Smooth muscle cell (in vitro differentiated cells): ENCODE measurements around the gene CUEDC1. TPM values are rescaled to one million over a fixed set of nuclear protein-coding genes. Genes with fewer than 3 reads are reported as not detected.

Experiments
- DNase-seq: peaks from one replicate; lab custom pipeline; 2025; ENCODE audit not compliant: unreplicated experiment; lab: John Stamatoyannopoulos, UW
- H2AFZ ChIP-seq: fragments of 200-600 bp; sonication (generic); 2 replicates; pipeline ENCODE4 v1.6.0; 2016; ENCODE audit warnings: antibody characterized with exemption, low read depth, mild to moderate bottlenecking
- H3F3A ChIP-seq: fragments of 200-600 bp; sonication (generic); 2 replicates; pipeline ENCODE4 v1.6.0; 2017; ENCODE audit warnings: antibody characterized with exemption, low read depth
- H3K27ac ChIP-seq: fragments of 200-600 bp; sonication (generic); 2 replicates; pipeline ENCODE4 v1.5.1; 2016; ENCODE audit warnings: low read depth, mild to moderate bottlenecking
- H3K27me3 ChIP-seq: fragments of 200-600 bp; sonication (generic); 2 replicates; pipeline ENCODE4 v1.6.1; 2016; ENCODE audit warnings: low read depth, mild to moderate bottlenecking
- H3K36me3 ChIP-seq: fragments of 200-600 bp; sonication (generic); 2 replicates; pipeline ENCODE4 v1.5.1; 2016; ENCODE audit warnings: low read depth
- H3K4me1 ChIP-seq: fragments of 200-600 bp; sonication (generic); 2 replicates; pipeline ENCODE4 v1.5.1; 2016; ENCODE audit warnings: low read depth
- H3K4me2 ChIP-seq: fragments of 200-600 bp; sonication (generic); 2 replicates; pipeline ENCODE4 v1.6.0; 2016; ENCODE audit warnings: mild to moderate bottlenecking
- H3K4me3 ChIP-seq: fragments of 200-600 bp; sonication (generic); 2 replicates; pipeline ENCODE4 v1.5.1; 2016; ENCODE audit warnings: mild to moderate bottlenecking
- H3K79me2 ChIP-seq: fragments of 200-600 bp; sonication (generic); 2 replicates; pipeline ENCODE4 v1.6.0; 2016; ENCODE audit warnings: low read depth, mild to moderate bottlenecking
- H3K9ac ChIP-seq: fragments of 200-600 bp; sonication (generic); 2 replicates; pipeline ENCODE4 v1.6.0; 2016; ENCODE audit warnings: low read depth
- H3K9me3 ChIP-seq: fragments of 200-600 bp; sonication (generic); replicated peaks from 2 replicates; pipeline ENCODE4 v1.5.1; 2016; ENCODE audit warnings: low read depth
- H4K20me1 ChIP-seq: fragments of 200-600 bp; sonication (generic); 2 replicates; pipeline ENCODE4 v1.6.0; 2016; ENCODE audit warnings: low read depth
- WGBS: methylation state at CpG from one replicate; pipeline ENCODE4 v1.1.7; 2016; ENCODE audit warnings: low lambda C conversion rate; 5-methylcytosine and 5-hydroxymethylcytosine counted together
- polyA plus RNA-seq: library from polyadenylated mRNA; unstranded; fragments of >200 nt; fragmentation: Nextera tagmentation; extraction: Ambion mirVana; gene quantifications from 2 replicates; pipeline ENCODE4 v1.2.1, GENCODE V29; 2016
- total RNA-seq: library from RNA; depleted of rRNA; stranded (reverse); fragments of >200 nt; gene quantifications from 2 replicates; pipeline ENCODE4 v1.2.3, GENCODE V29; 2014
- TF ChIP-seq, protein P1 (sequence below): fragments of 200-600 bp; sonication (generic); IDR thresholded peaks from 2 replicates; pipeline ENCODE4 v1.5.1; 2017; ENCODE audit warnings: borderline replicate concordance, mild to moderate bottlenecking, antibody characterized with exemption; ENCODE audit not compliant: insufficient read depth, poor library complexity, severe bottlenecking

Gene CUEDC1
- total and polyA plus RNA-seq, 2 experiments from 2014 or later, result 11.1 to 11.7 TPM

DNA sequence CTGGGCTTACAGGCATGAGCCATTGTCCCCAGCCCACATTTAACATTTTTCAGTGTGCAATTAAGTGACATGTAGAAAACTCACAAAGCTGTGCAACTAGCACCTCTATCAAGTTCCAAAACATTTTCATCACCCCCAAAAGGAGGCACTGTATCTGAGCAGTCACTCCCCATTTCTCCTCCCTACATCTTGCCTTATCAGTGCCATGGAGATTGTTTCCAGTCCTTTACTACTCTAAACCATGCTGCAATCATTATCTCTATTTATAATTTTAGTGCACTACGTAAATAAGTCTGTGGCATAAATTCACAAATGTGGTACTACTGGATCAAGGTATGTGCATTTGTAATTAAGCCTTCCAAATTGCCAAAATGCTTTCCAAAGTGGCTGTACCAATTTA, 112.9 kb downstream of the CUEDC1 start:
- Histone ChIP-seq H3K36me3 (peaks cover 9% of the 10 kb centered on the region), H2AFZ (no peak overlapping the region), H3K27ac (no peak overlapping the region), H3K4me3 (no peak overlapping the region), H3K9me3 (no peaks in the 10 kb centered on the region), H3F3A (no peaks in the 10 kb centered on the region), H4K20me1 (peaks cover 28% of the 10 kb centered on the region), H3K9ac (no peak overlapping the region), H3K4me1 (no peaks in the 10 kb centered on the region), H3K4me2 (no peak overlapping the region), H3K79me2 (no peaks in the 10 kb centered on the region), H3K27me3 (no peaks in the 10 kb centered on the region)
- no peak for DNase-seq
- TF ChIP-seq, protein P1, sequence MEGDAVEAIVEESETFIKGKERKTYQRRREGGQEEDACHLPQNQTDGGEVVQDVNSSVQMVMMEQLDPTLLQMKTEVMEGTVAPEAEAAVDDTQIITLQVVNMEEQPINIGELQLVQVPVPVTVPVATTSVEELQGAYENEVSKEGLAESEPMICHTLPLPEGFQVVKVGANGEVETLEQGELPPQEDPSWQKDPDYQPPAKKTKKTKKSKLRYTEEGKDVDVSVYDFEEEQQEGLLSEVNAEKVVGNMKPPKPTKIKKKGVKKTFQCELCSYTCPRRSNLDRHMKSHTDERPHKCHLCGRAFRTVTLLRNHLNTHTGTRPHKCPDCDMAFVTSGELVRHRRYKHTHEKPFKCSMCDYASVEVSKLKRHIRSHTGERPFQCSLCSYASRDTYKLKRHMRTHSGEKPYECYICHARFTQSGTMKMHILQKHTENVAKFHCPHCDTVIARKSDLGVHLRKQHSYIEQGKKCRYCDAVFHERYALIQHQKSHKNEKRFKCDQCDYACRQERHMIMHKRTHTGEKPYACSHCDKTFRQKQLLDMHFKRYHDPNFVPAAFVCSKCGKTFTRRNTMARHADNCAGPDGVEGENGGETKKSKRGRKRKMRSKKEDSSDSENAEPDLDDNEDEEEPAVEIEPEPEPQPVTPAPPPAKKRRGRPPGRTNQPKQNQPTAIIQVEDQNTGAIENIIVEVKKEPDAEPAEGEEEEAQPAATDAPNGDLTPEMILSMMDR, result no peak
- 93% methylated on average over 1 of the region's 1 CpG for WGBS

DNA sequence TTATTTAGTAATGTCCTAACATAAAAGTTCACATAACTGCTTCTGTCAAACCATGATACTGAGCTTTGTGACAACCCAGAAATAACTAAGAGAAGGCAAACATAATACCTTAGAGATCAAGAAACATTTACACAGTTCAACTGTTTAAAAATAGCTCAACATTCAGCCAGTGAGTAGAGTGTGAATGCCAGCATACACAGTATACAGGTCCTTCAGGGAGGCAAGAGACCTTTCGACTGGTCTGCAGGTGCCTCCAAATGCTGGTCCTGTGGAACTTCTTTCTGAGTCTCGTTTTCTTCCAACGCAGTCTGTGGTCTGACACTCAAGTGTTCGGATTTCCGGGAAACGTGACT, 115.7 kb downstream of the CUEDC1 start:
- H3F3A ChIP-seq, result no peaks in the 10 kb centered on the region
- no peak overlapping the region for H3K4me3 ChIP-seq
- DNase-seq, result no peak
- H3K9ac ChIP-seq, result no peak overlapping the region
- H4K20me1 ChIP-seq, result peaks cover 18% of the 10 kb centered on the region
- 98% methylated on average over 6 of the region's 6 CpGs for WGBS
- peaks cover 9% of the 10 kb centered on the region for H3K36me3 ChIP-seq
- H3K4me1 ChIP-seq, result no peaks in the 10 kb centered on the region
- TF ChIP-seq, protein P1, result no peak
- no peak overlapping the region for H2AFZ ChIP-seq
- H3K4me2 ChIP-seq, result no peak overlapping the region
- no peak overlapping the region for H3K27ac ChIP-seq
- H3K79me2 ChIP-seq, result no peaks in the 10 kb centered on the region
- no peaks in the 10 kb centered on the region for H3K9me3 ChIP-seq
- no peaks in the 10 kb centered on the region for H3K27me3 ChIP-seq

DNA sequence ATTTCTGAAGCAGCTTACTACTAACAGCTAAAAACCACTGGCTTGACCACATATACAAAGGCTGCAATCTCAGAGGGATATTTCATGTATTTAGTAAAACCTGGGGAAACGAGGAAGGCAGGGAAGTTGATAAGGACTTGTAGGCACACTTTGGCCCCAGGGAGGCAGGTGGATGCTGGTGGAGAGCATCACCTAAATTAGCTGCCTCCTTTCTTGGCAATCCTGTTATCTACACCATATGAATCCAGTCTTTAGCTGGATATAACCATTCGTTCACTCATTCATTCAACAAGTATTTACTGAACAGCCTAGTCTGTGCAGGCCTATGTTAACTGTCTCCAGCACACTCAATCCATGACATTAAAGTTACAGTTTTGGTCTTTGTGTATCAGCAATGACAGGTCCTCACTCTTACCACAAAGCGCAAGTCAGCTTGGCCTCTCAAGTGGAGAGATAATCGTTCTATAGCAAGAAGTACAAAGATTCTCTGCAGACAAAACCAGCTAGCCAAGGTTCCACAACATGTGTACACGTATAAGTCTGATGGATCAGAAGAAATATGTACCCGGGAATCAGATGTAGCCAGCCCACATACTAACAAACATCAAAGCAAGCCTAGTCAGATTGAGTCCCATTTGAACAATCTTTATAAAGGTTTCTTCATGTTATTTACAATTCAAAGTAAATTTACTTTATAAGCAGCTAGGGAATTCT, 116.2 kb downstream of the CUEDC1 start:
- H3K4me2 ChIP-seq, result no peak overlapping the region
- no peaks in the 10 kb centered on the region for H3K9me3 ChIP-seq
- no peak overlapping the region for H3K9ac ChIP-seq
- no peaks in the 10 kb centered on the region for H3K79me2 ChIP-seq
- peaks cover 14% of the 10 kb centered on the region for H4K20me1 ChIP-seq
- H3K36me3 ChIP-seq, result peaks cover 9% of the 10 kb centered on the region
- TF ChIP-seq, protein P1, result no peak
- WGBS, result 89% methylated on average over 6 of the region's 6 CpGs
- H3K4me3 ChIP-seq, result no peak overlapping the region
- no peaks in the 10 kb centered on the region for H3K4me1 ChIP-seq
- no peak for DNase-seq
- no peak overlapping the region for H3K27ac ChIP-seq
- H3K27me3 ChIP-seq, result no peaks in the 10 kb centered on the region
- no peaks in the 10 kb centered on the region for H3F3A ChIP-seq
- H2AFZ ChIP-seq, result no peak overlapping the region

DNA sequence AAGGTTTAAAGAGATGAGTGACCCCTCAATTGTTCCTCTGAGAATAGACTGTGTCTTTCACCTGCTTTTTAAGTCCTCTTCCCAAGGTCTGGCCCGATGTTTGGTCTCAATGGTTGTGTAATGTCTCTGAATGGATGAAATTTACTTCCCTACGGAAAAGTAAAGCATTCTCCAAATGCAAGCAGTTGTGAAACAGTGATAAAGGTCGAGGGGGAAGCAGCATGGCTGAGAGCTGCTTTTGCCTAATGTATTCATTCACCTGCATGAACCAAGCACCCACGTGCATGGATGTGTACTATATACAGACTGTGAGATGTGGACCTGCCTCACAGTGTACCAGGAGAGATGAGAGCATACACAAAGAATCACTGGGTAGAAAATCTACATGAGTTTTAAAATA, 116.8 kb downstream of the CUEDC1 start:
- no peaks in the 10 kb centered on the region for H3K79me2 ChIP-seq
- peaks cover 9% of the 10 kb centered on the region for H4K20me1 ChIP-seq

More for the DNA sequence above, 116.8 kb downstream of the CUEDC1 start:
- 86% methylated on average over 4 of the region's 4 CpGs for WGBS
- TF ChIP-seq, protein P1, result no peak
- DNase-seq, result no peak
- H3F3A ChIP-seq, result no peaks in the 10 kb centered on the region
- H3K9ac ChIP-seq, result no peak overlapping the region
- peaks cover 9% of the 10 kb centered on the region for H3K36me3 ChIP-seq
- H3K27ac ChIP-seq, result no peak overlapping the region
- H3K27me3 ChIP-seq, result no peaks in the 10 kb centered on the region
- no peak overlapping the region for H3K4me3 ChIP-seq
- no peaks in the 10 kb centered on the region for H3K9me3 ChIP-seq
- no peak overlapping the region for H2AFZ ChIP-seq
- no peaks in the 10 kb centered on the region for H3K4me1 ChIP-seq
- H3K4me2 ChIP-seq, result no peak overlapping the region
